ENCODE results near the gene KDM4B. TPM values are rescaled to one million over a fixed set of nuclear protein-coding genes. Genes with fewer than 3 reads are reported as not detected.

Gene KDM4B
- total and polyA plus RNA-seq, 4 donors: 17.1 to 49.5 (median 24.7) TPM

DNA sequence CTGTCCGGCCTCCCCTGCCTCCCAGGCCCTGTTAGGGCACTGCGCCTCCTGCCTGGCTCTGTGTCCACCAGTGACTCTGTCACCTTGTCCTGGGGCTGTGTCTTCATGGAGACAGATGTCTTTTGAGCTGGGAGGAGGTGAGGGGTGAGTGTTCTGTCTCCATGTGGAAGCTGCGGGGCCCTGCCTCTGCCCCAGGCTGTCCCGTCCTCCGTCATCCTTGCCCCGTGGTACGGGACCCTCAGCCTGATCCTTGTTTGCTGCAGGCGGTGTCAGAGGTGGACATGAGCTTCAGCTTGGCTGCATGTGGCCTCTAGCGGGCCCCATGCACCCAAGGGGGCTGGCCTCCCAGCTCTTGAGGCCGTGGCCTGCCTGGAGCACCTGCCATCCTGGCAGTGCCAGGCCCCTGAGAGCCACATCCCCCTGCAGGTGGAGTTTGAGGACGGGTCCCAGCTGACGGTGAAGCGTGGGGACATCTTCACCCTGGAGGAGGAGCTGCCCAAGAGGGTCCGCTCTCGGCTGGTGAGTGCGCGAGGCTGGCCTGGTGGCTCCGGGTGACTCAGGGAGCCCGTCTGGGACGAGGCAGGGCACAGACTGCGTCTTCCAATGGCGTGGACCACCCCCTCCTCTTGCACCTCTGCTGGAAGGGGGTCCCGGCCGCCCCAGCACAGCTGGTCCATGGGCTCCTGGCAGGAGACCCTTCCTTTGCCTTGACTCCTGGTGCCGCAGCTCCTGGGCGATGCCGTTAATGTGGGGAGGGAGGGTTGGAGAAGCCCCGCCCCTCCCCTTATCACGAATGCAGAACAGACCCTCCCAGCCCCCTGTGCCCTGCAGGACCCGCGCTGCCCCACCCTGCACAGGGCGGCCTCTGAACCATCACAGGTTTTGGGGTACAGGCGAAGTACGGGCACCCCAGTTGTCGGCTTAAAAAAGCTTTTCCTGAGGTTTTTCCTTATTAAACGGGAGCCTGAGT, 181.3 kb downstream of the KDM4B start:
- TF ChIP-seq, protein P1, sequence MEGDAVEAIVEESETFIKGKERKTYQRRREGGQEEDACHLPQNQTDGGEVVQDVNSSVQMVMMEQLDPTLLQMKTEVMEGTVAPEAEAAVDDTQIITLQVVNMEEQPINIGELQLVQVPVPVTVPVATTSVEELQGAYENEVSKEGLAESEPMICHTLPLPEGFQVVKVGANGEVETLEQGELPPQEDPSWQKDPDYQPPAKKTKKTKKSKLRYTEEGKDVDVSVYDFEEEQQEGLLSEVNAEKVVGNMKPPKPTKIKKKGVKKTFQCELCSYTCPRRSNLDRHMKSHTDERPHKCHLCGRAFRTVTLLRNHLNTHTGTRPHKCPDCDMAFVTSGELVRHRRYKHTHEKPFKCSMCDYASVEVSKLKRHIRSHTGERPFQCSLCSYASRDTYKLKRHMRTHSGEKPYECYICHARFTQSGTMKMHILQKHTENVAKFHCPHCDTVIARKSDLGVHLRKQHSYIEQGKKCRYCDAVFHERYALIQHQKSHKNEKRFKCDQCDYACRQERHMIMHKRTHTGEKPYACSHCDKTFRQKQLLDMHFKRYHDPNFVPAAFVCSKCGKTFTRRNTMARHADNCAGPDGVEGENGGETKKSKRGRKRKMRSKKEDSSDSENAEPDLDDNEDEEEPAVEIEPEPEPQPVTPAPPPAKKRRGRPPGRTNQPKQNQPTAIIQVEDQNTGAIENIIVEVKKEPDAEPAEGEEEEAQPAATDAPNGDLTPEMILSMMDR (IDR thresholded peaks at IDR 0.05; ENCODE audit: control extremely low read depth, extremely low read depth): no peak
- H3K27me3 ChIP-seq (ENCODE audit: control insufficient read depth in 3 of 3, insufficient read depth in 3 of 3, low read length in 2 of 3): no peaks in the 10 kb centered on the region
- DNase-seq (no peak), ATAC-seq (ENCODE audit: insufficient read depth, low FRiP score) (no peak)
- H3K4me3 ChIP-seq: no peak overlapping the region
- WGBS, 2 donors: 93 to 96% methylated on average over 36 of the region's 36 CpGs
- H3K27ac ChIP-seq (ENCODE audit: low read depth in 1 of 2, low read length in 1 of 2): no peak overlapping the region
- H3K36me3 ChIP-seq (ENCODE audit: control insufficient read depth in 4 of 4, insufficient read depth in 4 of 4, low read length in 4 of 4): peaks cover 4 to 46% (median 6%) of the 10 kb centered on the region in 4 donors
- H3K9me3 ChIP-seq (ENCODE audit: control insufficient read depth in 4 of 4, insufficient read depth in 3 of 4, low read length in 3 of 4): no peaks in the 10 kb centered on the region
- H3K9ac ChIP-seq (ENCODE audit: insufficient read depth in 1 of 2, low read length in 2 of 2): no peak overlapping the region
- H3K4me1 ChIP-seq (ENCODE audit: control insufficient read depth in 5 of 5, insufficient read depth in 5 of 5, low read length in 5 of 5): peaks cover 0 to 2% (median 0%) of the 10 kb centered on the region in 5 donors

DNA sequence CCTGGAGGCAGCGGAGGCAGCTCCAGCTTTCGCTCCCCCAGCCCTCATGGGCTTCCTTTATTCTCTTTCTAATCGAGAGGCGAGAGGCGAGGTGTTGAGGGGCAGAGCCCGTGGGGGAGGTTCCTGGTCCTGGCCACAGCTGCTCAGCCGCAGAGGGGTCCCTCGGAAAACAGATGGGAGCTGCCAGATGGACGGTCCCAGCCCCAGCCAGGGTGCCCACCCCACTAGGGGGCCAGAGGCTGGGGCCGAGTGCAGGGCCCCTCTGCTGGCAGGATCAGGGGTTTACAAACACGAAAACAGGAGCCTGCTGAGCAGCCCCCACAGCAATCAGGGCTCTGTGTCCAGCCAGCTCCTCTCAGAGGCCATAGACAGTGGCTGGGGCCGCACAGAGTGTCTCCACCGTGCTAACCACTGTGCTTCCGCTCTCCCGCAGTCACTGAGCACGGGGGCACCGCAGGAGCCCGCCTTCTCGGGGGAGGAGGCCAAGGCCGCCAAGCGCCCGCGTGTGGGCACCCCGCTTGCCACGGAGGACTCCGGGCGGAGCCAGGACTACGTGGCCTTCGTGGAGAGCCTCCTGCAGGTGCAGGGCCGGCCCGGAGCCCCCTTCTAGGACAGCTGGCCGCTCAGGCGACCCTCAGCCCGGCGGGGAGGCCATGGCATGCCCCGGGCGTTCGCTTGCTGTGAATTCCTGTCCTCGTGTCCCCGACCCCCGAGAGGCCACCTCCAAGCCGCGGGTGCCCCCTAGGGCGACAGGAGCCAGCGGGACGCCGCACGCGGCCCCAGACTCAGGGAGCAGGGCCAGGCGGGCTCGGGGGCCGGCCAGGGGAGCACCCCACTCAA, 182.2 kb downstream of the KDM4B start:
- H3K4me3 ChIP-seq: no peak overlapping the region
- H3K27ac ChIP-seq (ENCODE audit: low read depth in 1 of 2, low read length in 1 of 2): no peak overlapping the region
- no peak for DNase-seq
- peaks cover 0 to 2% (median 0%) of the 10 kb centered on the region in 5 donors for H3K4me1 ChIP-seq (ENCODE audit: control insufficient read depth in 5 of 5, insufficient read depth in 5 of 5, low read length in 5 of 5)
- no peak overlapping the region for H3K9ac ChIP-seq (ENCODE audit: insufficient read depth in 1 of 2, low read length in 2 of 2)
- H3K27me3 ChIP-seq (ENCODE audit: control insufficient read depth in 3 of 3, insufficient read depth in 3 of 3, low read length in 2 of 3): no peaks in the 10 kb centered on the region
- TF ChIP-seq, protein P1 (IDR thresholded peaks at IDR 0.05; ENCODE audit: control extremely low read depth, extremely low read depth): no peak
- no peaks in the 10 kb centered on the region for H3K9me3 ChIP-seq (ENCODE audit: control insufficient read depth in 4 of 4, insufficient read depth in 3 of 4, low read length in 3 of 4)
- peaks cover under 1 to 39% (median 4%) of the 10 kb centered on the region in 4 donors for H3K36me3 ChIP-seq (ENCODE audit: control insufficient read depth in 4 of 4, insufficient read depth in 4 of 4, low read length in 4 of 4)
- 93 to 95% methylated on average over 52 of the region's 52 CpGs for WGBS, 2 donors
- ATAC-seq (ENCODE audit: insufficient read depth, low FRiP score): no peak

DNA sequence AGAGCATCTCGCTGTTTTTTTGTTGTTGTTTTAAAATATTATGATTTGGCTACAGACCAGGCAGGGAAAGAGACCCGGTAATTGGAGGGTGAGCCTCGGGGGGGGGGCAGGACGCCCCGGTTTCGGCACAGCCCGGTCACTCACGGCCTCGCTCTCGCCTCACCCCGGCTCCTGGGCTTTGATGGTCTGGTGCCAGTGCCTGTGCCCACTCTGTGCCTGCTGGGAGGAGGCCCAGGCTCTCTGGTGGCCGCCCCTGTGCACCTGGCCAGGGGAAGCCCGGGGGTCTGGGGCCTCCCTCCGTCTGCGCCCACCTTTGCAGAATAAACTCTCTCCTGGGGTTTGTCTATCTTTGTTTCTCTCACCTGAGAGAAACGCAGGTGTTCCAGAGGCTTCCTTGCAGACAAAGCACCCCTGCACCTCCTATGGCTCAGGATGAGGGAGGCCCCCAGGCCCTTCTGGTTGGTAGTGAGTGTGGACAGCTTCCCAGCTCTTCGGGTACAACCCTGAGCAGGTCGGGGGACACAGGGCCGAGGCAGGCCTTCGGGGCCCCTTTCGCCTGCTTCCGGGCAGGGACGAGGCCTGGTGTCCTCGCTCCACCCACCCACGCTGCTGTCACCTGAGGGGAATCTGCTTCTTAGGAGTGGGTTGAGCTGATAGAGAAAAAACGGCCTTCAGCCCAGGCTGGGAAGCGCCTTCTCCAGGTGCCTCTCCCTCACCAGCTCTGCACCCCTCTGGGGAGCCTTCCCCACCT, 183.3 kb downstream of the KDM4B start:
- Histone ChIP-seq H3K9ac (ENCODE audit: insufficient read depth in 1 of 2, low read length in 2 of 2) (no peak overlapping the region), H3K4me3 (no peak overlapping the region), H3K27ac (ENCODE audit: low read depth in 1 of 2, low read length in 1 of 2) (no peak overlapping the region), H3K27me3 (ENCODE audit: control insufficient read depth in 3 of 3, insufficient read depth in 3 of 3, low read length in 2 of 3) (no peaks in the 10 kb centered on the region), H3K9me3 (ENCODE audit: control insufficient read depth in 4 of 4, insufficient read depth in 3 of 4, low read length in 3 of 4) (no peaks in the 10 kb centered on the region), H3K4me1 (ENCODE audit: control insufficient read depth in 5 of 5, insufficient read depth in 5 of 5, low read length in 5 of 5) (peaks cover 0 to 2% (median 0%) of the 10 kb centered on the region in 5 donors), H3K36me3 (ENCODE audit: control insufficient read depth in 4 of 4, insufficient read depth in 4 of 4, low read length in 4 of 4) (peaks cover 0 to 33% (median 2%) of the 10 kb centered on the region in 4 donors)
- WGBS, 2 donors: 95 to 96% methylated on average over 25 to 27 of the region's 27 CpGs
- DNase-seq (no peak), ATAC-seq (ENCODE audit: insufficient read depth, low FRiP score) (no peak)
- TF ChIP-seq, protein P1 (IDR thresholded peaks at IDR 0.05; ENCODE audit: control extremely low read depth, extremely low read depth): no peak
